Mesodermal cell (in vitro differentiated cells): Measurements from ENCODE around the gene PRKACB.

Experiments
- H3K27ac ChIP-seq: 2 replicates; pipeline ENCODE4 v1.7.0; 2013; ENCODE audit warnings: mild to moderate bottlenecking, low read depth, low read length, moderate library complexity; ENCODE audit not compliant: severe bottlenecking
- H3K36me3 ChIP-seq: 2 replicates; pipeline ENCODE4 v1.7.1; 2013; ENCODE audit warnings: mild to moderate bottlenecking, low read length, moderate library complexity; ENCODE audit not compliant: control insufficient read depth, insufficient read depth
- H3K4me1 ChIP-seq: one replicate; pipeline ENCODE4 v1.7.1; 2013; ENCODE audit warnings: mild to moderate bottlenecking, low read length; ENCODE audit not compliant: insufficient read depth, control insufficient read depth, poor library complexity, severe bottlenecking
- H3K4me3 ChIP-seq: 2 replicates; pipeline ENCODE4 v1.7.0; 2013; ENCODE audit warnings: low read length, control low read depth, mild to moderate bottlenecking; ENCODE audit not compliant: insufficient read depth, poor library complexity, severe bottlenecking; ENCODE audit errors: extremely low read depth
- H3K9me3 ChIP-seq: 2 replicates; pipeline ENCODE4 v1.7.1; 2013; ENCODE audit warnings: mild to moderate bottlenecking, low read length, moderate library complexity; ENCODE audit not compliant: control insufficient read depth
- WGBS, 2 experiments: methylation state at CpG; one replicate each; pipeline ENCODE4 v1.1.5; 2013; ENCODE audit warnings: missing lambda C conversion rate in 2 of 2; ENCODE audit not compliant: insufficient coverage in 2 of 2; 5-methylcytosine and 5-hydroxymethylcytosine counted together

Gene PRKACB

GRCh38 chr1:84174051-84174556 lies 30.0 kb downstream of the PRKACB start:
- no peaks in the 10 kb centered on the region for H3K9me3 ChIP-seq
- H3K4me3 ChIP-seq: no peak overlapping the region
- H3K4me1 ChIP-seq: peaks cover 23% of the 10 kb centered on the region
- WGBS, 2 experiments: 63 to 64% methylated on average over 4 of the region's 4 CpGs
- peak overlapping the region; percentile 75 for H3K27ac ChIP-seq
- no peaks in the 10 kb centered on the region for H3K36me3 ChIP-seq

- H3K4me3 ChIP-seq: no peak overlapping the region
- no peak overlapping the region for H3K27ac ChIP-seq
- H3K9me3 ChIP-seq: no peaks in the 10 kb centered on the region
- H3K36me3 ChIP-seq: no peaks in the 10 kb centered on the region
- H3K4me1 ChIP-seq: peaks cover 4% of the 10 kb centered on the region
These were observed 37.4 kb downstream of the PRKACB start for GRCh38 chr1:84181350-84182005.

- no CpG with 5 or more reads among the region's 1 CpG for WGBS, 2 experiments
- Histone ChIP-seq H3K9me3 (no peaks in the 10 kb centered on the region), H3K4me3 (no peak overlapping the region), H3K27ac (no peak overlapping the region), H3K4me1 (no peaks in the 10 kb centered on the region), H3K36me3 (peaks cover 17% of the 10 kb centered on the region)
These were observed 46.4 kb downstream of the PRKACB start for GRCh38 chr1:84190455-84190854.

GRCh38 chr1:84192681-84193080 lies 48.6 kb downstream of the PRKACB start:
- Histone ChIP-seq H3K4me1 (no peaks in the 10 kb centered on the region), H3K9me3 (no peaks in the 10 kb centered on the region), H3K4me3 (no peak overlapping the region), H3K36me3 (peaks cover 19% of the 10 kb centered on the region), H3K27ac (no peak overlapping the region)
- no CpG with 5 or more reads among the region's 3 CpGs for WGBS, 2 experiments

GRCh38 chr1:84198832-84199231 lies 54.8 kb downstream of the PRKACB start:
- Histone ChIP-seq H3K4me1 (no peaks in the 10 kb centered on the region), H3K27ac (no peak overlapping the region), H3K36me3 (peaks cover 20% of the 10 kb centered on the region), H3K4me3 (no peak overlapping the region), H3K9me3 (no peaks in the 10 kb centered on the region)
- WGBS, 2 experiments: 80% methylated on average over 1 of the region's 6 CpGs; no CpG with 5 or more reads in 1 of the 2 experiments

GRCh38 chr1:84199257-84199656 lies 55.2 kb downstream of the PRKACB start:
- Histone ChIP-seq H3K9me3 (no peaks in the 10 kb centered on the region), H3K4me1 (no peaks in the 10 kb centered on the region), H3K4me3 (no peak overlapping the region), H3K27ac (no peak overlapping the region), H3K36me3 (peaks cover 20% of the 10 kb centered on the region)
- no CpG with 5 or more reads among the region's 1 CpG for WGBS, 2 experiments

- no peaks in the 10 kb centered on the region for H3K9me3 ChIP-seq
- H3K27ac ChIP-seq: no peak overlapping the region
- H3K4me1 ChIP-seq: no peaks in the 10 kb centered on the region
- peaks cover 23% of the 10 kb centered on the region for H3K36me3 ChIP-seq
- no peak overlapping the region for H3K4me3 ChIP-seq
These were observed 58.1 kb downstream of the PRKACB start for GRCh38 chr1:84202126-84202525.

- H3K4me3 ChIP-seq: no peak overlapping the region
- no peaks in the 10 kb centered on the region for H3K4me1 ChIP-seq
- peaks cover 3% of the 10 kb centered on the region for H3K36me3 ChIP-seq
- 90 to 100% methylated on average over 1 of the region's 1 CpG for WGBS, 2 experiments
- no peaks in the 10 kb centered on the region for H3K9me3 ChIP-seq
- H3K27ac ChIP-seq: no peak overlapping the region
These were observed 62.3 kb downstream of the PRKACB start for GRCh38 chr1:84206375-84206774.

GRCh38 chr1:84208935-84209334 lies 64.9 kb downstream of the PRKACB start:
- Histone ChIP-seq H3K4me1 (no peaks in the 10 kb centered on the region), H3K9me3 (no peaks in the 10 kb centered on the region), H3K36me3 (peaks cover 3% of the 10 kb centered on the region), H3K4me3 (no peak overlapping the region), H3K27ac (no peak overlapping the region)

GRCh38 chr1:84214115-84214956 lies 70.3 kb downstream of the PRKACB start:
- no peak overlapping the region for H3K27ac ChIP-seq
- no peak overlapping the region for H3K4me3 ChIP-seq
- H3K9me3 ChIP-seq: no peaks in the 10 kb centered on the region
- H3K36me3 ChIP-seq: peaks cover 4% of the 10 kb centered on the region
- H3K4me1 ChIP-seq: no peaks in the 10 kb centered on the region
- 77 to 92% methylated on average over 2 to 4 of the region's 8 CpGs for WGBS, 2 experiments

- Histone ChIP-seq H3K4me3 (no peak overlapping the region), H3K4me1 (no peaks in the 10 kb centered on the region), H3K9me3 (no peaks in the 10 kb centered on the region), H3K27ac (no peak overlapping the region), H3K36me3 (peaks cover 4% of the 10 kb centered on the region)
These were observed 73.2 kb downstream of the PRKACB start for GRCh38 chr1:84217239-84217638.
